ENCODE results near the gene ASF1B.

DNA sequence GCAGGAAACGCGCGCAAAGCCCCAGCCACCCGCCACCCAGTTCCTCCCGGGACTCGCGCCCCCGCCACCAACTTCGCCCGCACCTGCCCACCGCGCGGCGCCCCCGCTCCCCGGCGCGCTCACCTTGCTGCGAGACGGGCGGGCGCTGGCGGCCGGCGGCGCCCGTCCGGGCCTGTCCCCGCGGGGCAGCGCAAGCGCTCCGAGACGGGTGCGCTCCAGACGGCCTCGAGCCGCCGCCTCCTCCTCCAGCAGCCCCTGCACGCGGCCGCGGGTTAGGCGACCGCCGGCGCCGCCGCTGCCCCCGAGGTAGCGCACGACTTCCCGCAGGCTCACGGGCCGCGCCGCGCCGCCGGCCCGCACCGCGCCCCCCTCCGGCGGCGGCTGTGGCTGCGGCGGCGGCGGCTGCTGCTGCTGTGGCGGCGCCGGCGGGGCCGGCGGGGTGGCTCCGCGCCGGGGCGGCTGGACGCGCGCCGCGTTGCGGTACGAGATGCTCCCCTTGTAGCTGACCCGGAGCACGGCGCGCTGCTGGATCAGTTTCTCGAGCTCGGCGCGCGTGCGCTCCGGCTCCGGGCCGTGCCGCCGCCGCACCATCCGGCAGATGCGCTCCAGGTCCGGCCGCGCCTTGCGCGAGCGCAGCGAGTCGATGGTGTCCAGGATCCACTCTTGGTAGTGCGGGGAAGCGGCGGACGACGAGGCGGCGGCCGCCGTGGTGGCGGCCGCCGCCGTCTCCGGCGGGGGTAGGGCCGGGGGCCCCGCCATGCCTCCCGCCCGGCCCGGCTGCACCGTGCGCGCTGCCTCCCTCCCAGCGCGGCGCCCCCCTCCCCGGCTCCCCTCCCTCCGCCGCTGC, 46.5 kb downstream of the ASF1B start:
- TF ChIP-seq CTCF (IDR thresholded peaks at IDR 0.05; ENCODE audit: low read length) (no peak), EZH2 (optimal IDR thresholded peaks at IDR 0.05; ENCODE audit: low read depth, low read length) (no peak)

All from MM.1S (cell line).